Vagina (tissue), 2 donors: ENCODE data around the gene TSR1.

Source experiments
- CTCF ChIP-seq, 3 experiments: fragments of 450-650 bp in 2 of 3; fragments of 200-600 bp in 1 of 3; sonication (generic) in 1 of 3; IDR thresholded peaks; one replicate each; pipeline ENCODE4 v1.5.1; 2017 to 2019; ENCODE audit warnings: antibody characterized with exemption in 3 of 3, mild to moderate bottlenecking in 2 of 3, moderate library complexity in 2 of 3
- POLR2A ChIP-seq, 2 donors: fragments of 450-650 bp; IDR thresholded peaks; one replicate each; pipeline ENCODE4 v1.6.1; 2017; ENCODE audit warnings: antibody characterized with exemption in 2 of 2, mild to moderate bottlenecking in 2 of 2, moderate library complexity in 2 of 2

GRCh38 chr17:2361010-2361760 lies 24.9 kb upstream of the TSR1 start:
- no peak for TF ChIP-seq CTCF (IDR thresholded peaks at IDR 0.05)
- TF ChIP-seq POLR2A (IDR thresholded peaks at IDR 0.05) = no peak
